ENCODE results near the gene TRAPPC12.

The TRAPPC12 gene

DNA sequence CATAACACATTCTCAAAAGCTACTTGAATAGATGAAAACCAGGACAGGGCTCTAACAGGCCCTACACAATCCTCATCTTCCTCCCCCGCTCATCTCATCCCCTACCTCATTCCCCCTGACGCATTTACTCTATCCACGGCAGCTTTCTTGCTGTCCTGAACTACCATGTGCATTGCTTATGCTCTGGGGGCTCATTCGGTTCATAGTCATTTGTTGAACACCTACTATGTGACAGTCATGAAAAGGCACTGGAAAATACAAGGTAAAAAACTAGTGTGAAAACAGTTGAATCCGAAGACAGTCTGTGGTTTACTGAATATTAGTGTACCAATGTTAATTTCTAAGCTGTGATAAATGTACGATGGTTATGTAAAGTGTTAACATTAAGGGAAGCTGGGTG, 2.7 kb upstream of the TRAPPC12 start:
- Histone ChIP-seq H3K36me3 (ENCODE audit: insufficient read depth, low read length) (peaks cover 5% of the 10 kb centered on the region), H3K4me2 (ENCODE audit: low read length) (peak overlapping the region; percentile 84), H3K4me1 (ENCODE audit: control insufficient read depth, insufficient read depth, low read length) (peaks cover 25% of the 10 kb centered on the region), H3K4me3 (ENCODE audit: low read length) (peak overlapping the region; percentile 88), H3K27me3 (ENCODE audit: control insufficient read depth, insufficient read depth, low read length) (no peaks in the 10 kb centered on the region), H3K9ac (ENCODE audit: low read depth, low read length) (peak overlapping the region; percentile 88), H3K9me3 (replicated peaks; ENCODE audit: low read length) (no peaks in the 10 kb centered on the region)

DNA sequence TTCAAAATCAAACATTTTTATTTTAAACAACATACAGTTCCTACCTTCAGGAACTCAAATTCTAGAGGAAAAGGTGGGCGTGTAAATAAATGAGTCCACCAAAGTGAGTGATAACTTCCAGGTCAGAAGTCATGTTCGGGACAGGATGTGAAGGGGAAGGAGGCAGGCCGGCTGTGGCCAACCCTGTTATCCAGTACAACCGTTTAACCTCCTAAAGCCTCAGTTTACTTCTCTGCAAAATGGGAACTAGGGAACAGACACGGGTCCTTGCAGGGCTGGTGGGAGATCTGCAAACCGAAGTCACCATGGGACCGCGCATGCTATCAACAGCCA, 2.2 kb upstream of the TRAPPC12 start:
- H3K4me1 ChIP-seq (ENCODE audit: control insufficient read depth, insufficient read depth, low read length) = peaks cover 25% of the 10 kb centered on the region
- H3K9ac ChIP-seq (ENCODE audit: low read depth, low read length) = peak overlapping the region; percentile 88
- no peaks in the 10 kb centered on the region for H3K9me3 ChIP-seq (replicated peaks; ENCODE audit: low read length)
- peak overlapping the region; percentile 88 for H3K4me3 ChIP-seq (ENCODE audit: low read length)
- H3K4me2 ChIP-seq (ENCODE audit: low read length) = peak overlapping the region; percentile 84
- H3K27me3 ChIP-seq (ENCODE audit: control insufficient read depth, insufficient read depth, low read length) = no peaks in the 10 kb centered on the region
- H3K36me3 ChIP-seq (ENCODE audit: insufficient read depth, low read length) = peaks cover 6% of the 10 kb centered on the region

DNA sequence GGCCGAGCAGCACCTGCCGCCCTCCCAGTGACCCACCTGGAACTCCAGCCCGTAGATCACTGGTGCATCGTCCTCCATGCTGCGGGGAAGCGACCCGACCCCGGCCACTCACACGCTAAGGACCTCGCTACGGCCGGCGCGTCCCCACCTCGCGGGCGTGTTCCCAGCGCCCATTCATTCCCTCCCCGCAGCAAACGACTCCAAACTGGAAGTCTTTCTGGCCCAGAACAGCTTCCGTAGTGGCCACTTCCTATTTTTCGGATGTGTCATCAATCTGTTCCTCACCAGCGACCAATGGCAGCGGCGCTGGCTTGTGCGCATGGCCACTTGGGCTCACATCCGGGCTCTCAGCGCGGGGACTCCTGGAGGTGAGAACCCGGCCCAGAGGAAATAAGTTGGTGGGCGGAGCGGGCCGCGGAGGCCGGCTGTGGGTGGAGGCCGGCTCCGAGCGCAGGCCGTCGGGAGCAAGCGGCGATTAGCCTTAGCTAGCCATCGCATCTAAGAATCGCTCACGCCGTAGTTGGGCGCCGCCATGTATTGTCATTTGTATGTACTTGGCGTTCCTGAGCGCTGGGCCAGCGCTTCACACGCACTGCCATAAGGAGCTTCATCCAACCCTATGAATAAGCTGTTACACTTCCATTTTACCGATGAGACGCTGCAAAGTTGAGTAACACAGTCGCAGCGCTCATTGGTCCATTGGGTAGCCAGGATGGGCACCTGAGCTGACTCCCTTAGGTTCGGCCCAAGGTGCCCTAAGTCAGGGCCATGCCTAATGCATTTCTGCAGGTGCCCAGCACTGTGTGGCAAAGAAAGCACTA, 1.7 kb upstream of the TRAPPC12 start, which contains the start of gene EIPR1:
Gene EIPR1, minus strand, starts transcription at position 207 of the 821 bp plus-strand sequence. Its CDS starts 129 bp downstream, at position 78.
- Histone ChIP-seq H3K9me3 (replicated peaks; ENCODE audit: low read length) (no peaks in the 10 kb centered on the region), H3K36me3 (ENCODE audit: insufficient read depth, low read length) (peaks cover 8% of the 10 kb centered on the region), H3K4me1 (ENCODE audit: control insufficient read depth, insufficient read depth, low read length) (peaks cover 25% of the 10 kb centered on the region), H3K27me3 (ENCODE audit: control insufficient read depth, insufficient read depth, low read length) (no peaks in the 10 kb centered on the region), H3K4me3 (ENCODE audit: low read length) (peak within 1 kb of the TSS; percentile 88), H3K4me2 (ENCODE audit: low read length) (peak within 1 kb of the TSS; percentile 84), H3K9ac (ENCODE audit: low read depth, low read length) (peak within 1 kb of the TSS; percentile 88)

DNA sequence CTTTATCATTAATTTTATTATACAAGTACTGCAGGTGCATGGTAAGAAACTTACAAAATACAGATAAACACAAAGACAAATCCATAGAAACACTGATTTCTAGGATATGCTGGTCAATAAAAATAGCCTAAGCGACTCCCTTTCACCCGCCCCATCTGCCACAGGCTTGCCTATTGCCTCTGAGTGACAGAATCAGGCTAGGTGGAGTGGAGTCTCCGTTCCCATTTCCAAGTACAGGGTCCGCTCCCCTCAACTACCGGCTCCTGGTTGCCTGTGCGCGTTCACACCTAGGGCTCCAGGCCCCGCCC, 201 bp upstream of the TRAPPC12 start:
- Histone ChIP-seq H3K9ac (ENCODE audit: low read depth, low read length) (peak overlapping the region; percentile 96), H3K4me2 (ENCODE audit: low read length) (peak overlapping the region; percentile 94), H3K9me3 (replicated peaks; ENCODE audit: low read length) (no peaks in the 10 kb centered on the region), H3K36me3 (ENCODE audit: insufficient read depth, low read length) (peaks cover 8% of the 10 kb centered on the region), H3K4me1 (ENCODE audit: control insufficient read depth, insufficient read depth, low read length) (peaks cover 25% of the 10 kb centered on the region), H3K27me3 (ENCODE audit: control insufficient read depth, insufficient read depth, low read length) (no peaks in the 10 kb centered on the region), H3K4me3 (ENCODE audit: low read length) (peak overlapping the region; percentile 99)

DNA sequence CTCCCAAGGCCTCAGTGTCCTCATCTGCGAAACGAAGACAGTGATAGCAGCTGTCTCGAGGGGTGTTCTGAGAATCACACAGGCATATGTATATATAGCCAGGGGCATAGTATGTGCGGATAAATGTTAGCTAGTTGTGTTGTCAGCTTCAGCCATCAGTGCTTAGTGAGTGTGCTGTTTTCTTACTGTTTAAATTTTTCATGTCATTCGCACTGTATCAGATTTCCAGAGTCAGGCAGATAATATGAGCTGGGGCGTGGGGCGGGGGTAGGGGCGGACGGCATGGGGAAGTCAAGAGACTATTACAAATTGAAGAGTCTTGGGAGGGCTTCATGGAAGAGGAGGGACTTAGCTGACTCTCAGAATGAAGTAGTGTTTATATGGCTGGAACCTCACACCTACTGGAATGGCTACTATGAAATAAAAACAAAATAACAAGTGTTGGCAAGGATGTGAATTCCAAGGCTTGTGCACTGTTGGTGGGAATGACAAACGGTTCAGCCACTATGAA, 7.0 kb downstream of the TRAPPC12 start:
- no peaks in the 10 kb centered on the region for H3K27me3 ChIP-seq (ENCODE audit: control insufficient read depth, insufficient read depth, low read length)
- H3K9me3 ChIP-seq (replicated peaks; ENCODE audit: low read length) = no peaks in the 10 kb centered on the region
- H3K9ac ChIP-seq (ENCODE audit: low read depth, low read length) = no peak overlapping the region
- no peak overlapping the region for H3K4me3 ChIP-seq (ENCODE audit: low read length)
- H3K4me1 ChIP-seq (ENCODE audit: control insufficient read depth, insufficient read depth, low read length) = no peaks in the 10 kb centered on the region
- no peak overlapping the region for H3K4me2 ChIP-seq (ENCODE audit: low read length)
- H3K36me3 ChIP-seq (ENCODE audit: insufficient read depth, low read length) = peaks cover 30% of the 10 kb centered on the region

DNA sequence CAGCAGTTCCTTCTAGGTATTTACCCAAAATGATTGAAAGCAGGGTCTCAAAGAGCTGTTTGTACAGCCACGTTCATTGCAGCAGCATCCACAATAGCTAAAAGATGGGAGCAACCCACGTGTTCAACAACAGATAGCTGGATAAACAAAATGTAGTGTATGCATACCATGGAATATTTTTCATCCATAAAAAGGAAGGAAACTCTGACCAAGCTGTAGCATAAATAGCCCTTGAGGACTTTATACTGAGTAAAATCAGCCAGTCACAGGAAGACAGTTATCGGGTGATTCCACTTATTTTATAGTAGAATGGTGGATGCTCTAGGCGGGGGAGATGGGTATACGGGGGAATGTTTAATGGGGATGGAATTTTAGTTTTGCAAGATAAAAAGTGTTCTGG, 7.5 kb downstream of the TRAPPC12 start:
- H3K4me2 ChIP-seq (ENCODE audit: low read length) = no peak overlapping the region
- H3K27me3 ChIP-seq (ENCODE audit: control insufficient read depth, insufficient read depth, low read length) = no peaks in the 10 kb centered on the region
- H3K4me3 ChIP-seq (ENCODE audit: low read length) = no peak overlapping the region
- H3K9ac ChIP-seq (ENCODE audit: low read depth, low read length) = no peak overlapping the region
- H3K36me3 ChIP-seq (ENCODE audit: insufficient read depth, low read length) = peaks cover 35% of the 10 kb centered on the region
- H3K4me1 ChIP-seq (ENCODE audit: control insufficient read depth, insufficient read depth, low read length) = no peaks in the 10 kb centered on the region
- no peaks in the 10 kb centered on the region for H3K9me3 ChIP-seq (replicated peaks; ENCODE audit: low read length)

DNA sequence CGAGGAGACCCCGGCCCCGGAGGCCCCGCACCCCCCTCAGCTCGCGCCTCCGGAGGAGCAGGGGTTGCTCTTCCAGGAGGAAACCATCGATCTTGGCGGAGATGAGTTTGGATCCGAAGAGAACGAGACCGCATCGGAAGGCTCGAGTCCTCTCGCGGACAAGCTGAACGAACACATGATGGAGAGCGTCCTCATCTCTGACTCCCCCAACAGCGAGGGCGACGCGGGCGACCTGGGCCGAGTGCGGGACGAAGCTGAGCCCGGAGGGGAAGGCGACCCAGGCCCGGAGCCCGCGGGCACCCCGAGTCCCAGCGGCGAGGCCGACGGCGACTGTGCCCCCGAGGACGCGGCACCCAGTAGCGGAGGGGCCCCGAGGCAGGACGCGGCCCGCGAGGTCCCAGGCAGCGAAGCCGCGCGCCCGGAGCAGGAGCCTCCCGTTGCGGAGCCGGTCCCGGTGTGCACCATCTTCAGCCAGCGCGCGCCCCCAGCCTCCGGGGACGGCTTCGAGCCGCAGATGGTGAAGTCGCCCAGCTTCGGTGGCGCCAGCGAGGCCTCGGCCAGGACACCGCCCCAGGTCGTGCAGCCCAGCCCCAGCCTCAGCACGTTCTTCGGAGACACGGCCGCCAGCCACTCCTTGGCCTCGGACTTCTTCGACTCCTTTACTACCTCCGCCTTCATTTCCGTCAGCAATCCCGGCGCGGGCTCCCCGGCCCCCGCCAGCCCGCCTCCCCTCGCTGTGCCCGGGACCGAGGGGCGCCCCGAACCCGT, 8.3 kb downstream of the TRAPPC12 start:
- no peak overlapping the region for H3K4me3 ChIP-seq (ENCODE audit: low read length)
- H3K4me2 ChIP-seq (ENCODE audit: low read length) = no peak overlapping the region
- no peaks in the 10 kb centered on the region for H3K27me3 ChIP-seq (ENCODE audit: control insufficient read depth, insufficient read depth, low read length)
- peaks cover 37% of the 10 kb centered on the region for H3K36me3 ChIP-seq (ENCODE audit: insufficient read depth, low read length)
- H3K9ac ChIP-seq (ENCODE audit: low read depth, low read length) = no peak overlapping the region
- no peaks in the 10 kb centered on the region for H3K4me1 ChIP-seq (ENCODE audit: control insufficient read depth, insufficient read depth, low read length)
- H3K9me3 ChIP-seq (replicated peaks; ENCODE audit: low read length) = no peaks in the 10 kb centered on the region

DNA sequence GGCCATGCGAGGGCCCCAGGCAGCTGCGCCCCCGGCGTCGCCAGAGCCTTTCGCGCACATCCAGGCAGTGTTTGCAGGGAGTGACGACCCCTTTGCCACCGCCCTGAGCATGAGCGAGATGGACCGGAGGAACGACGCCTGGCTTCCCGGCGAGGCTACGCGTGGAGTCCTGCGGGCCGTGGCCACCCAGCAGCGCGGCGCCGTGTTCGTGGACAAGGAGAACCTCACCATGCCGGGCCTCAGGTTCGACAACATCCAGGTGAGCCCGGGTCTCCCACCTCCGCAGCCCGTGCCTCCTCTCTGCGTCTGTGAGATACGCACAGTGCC, 8.9 kb downstream of the TRAPPC12 start:
- Histone ChIP-seq H3K27me3 (ENCODE audit: control insufficient read depth, insufficient read depth, low read length) (no peaks in the 10 kb centered on the region), H3K4me2 (ENCODE audit: low read length) (no peak overlapping the region), H3K9me3 (replicated peaks; ENCODE audit: low read length) (no peaks in the 10 kb centered on the region), H3K36me3 (ENCODE audit: insufficient read depth, low read length) (peaks cover 38% of the 10 kb centered on the region), H3K4me1 (ENCODE audit: control insufficient read depth, insufficient read depth, low read length) (no peaks in the 10 kb centered on the region), H3K4me3 (ENCODE audit: low read length) (no peak overlapping the region), H3K9ac (ENCODE audit: low read depth, low read length) (no peak overlapping the region)

DNA sequence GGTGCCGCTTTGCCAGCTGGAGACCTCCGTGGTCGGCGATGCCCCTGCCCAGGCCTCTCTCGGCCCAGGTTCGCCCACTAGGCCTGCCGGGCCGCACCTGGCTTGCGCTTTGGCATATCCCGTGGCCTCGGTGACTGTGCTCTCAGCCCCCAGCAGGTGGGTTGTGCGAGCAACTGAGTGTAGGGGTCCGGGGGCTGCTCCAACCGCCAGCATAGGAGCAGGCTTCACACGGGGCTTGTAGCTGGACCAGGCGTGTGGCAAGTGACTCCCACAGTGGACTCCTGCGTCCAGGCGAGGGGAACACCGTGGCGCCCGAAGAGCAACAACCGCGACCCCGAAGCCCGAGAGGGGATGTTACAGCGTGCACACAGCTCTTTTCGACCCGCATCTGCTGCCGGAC, 9.7 kb downstream of the TRAPPC12 start:
- peaks cover 45% of the 10 kb centered on the region for H3K36me3 ChIP-seq (ENCODE audit: insufficient read depth, low read length)
- H3K9ac ChIP-seq (ENCODE audit: low read depth, low read length) = no peak overlapping the region
- no peaks in the 10 kb centered on the region for H3K27me3 ChIP-seq (ENCODE audit: control insufficient read depth, insufficient read depth, low read length)
- H3K4me1 ChIP-seq (ENCODE audit: control insufficient read depth, insufficient read depth, low read length) = no peaks in the 10 kb centered on the region
- no peak overlapping the region for H3K4me3 ChIP-seq (ENCODE audit: low read length)
- no peaks in the 10 kb centered on the region for H3K9me3 ChIP-seq (replicated peaks; ENCODE audit: low read length)
- H3K4me2 ChIP-seq (ENCODE audit: low read length) = no peak overlapping the region

DNA sequence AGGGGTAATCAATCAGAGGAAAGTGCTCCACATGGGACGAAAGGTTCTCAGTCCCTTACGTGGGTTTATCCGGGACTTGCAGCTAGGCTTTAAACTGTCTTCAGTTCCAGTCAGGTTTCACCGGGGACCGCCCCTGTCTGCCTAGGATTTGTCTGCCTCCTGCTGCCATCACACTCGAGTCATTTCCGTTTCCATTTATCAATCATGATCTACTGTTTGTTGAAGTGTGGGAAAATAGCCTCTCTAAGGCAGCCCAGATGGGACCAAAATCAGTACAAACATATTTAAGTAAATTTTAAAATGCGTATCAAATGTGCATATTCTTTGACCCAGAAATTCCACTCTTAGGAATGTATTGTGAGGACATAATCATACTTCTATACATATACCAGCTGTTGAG, 10.5 kb downstream of the TRAPPC12 start:
- H3K4me3 ChIP-seq (ENCODE audit: low read length) = no peak overlapping the region
- no peak overlapping the region for H3K4me2 ChIP-seq (ENCODE audit: low read length)
- H3K9me3 ChIP-seq (replicated peaks; ENCODE audit: low read length) = no peaks in the 10 kb centered on the region
- H3K27me3 ChIP-seq (ENCODE audit: control insufficient read depth, insufficient read depth, low read length) = no peaks in the 10 kb centered on the region
- no peaks in the 10 kb centered on the region for H3K4me1 ChIP-seq (ENCODE audit: control insufficient read depth, insufficient read depth, low read length)
- H3K36me3 ChIP-seq (ENCODE audit: insufficient read depth, low read length) = peaks cover 46% of the 10 kb centered on the region
- H3K9ac ChIP-seq (ENCODE audit: low read depth, low read length) = no peak overlapping the region

DNA sequence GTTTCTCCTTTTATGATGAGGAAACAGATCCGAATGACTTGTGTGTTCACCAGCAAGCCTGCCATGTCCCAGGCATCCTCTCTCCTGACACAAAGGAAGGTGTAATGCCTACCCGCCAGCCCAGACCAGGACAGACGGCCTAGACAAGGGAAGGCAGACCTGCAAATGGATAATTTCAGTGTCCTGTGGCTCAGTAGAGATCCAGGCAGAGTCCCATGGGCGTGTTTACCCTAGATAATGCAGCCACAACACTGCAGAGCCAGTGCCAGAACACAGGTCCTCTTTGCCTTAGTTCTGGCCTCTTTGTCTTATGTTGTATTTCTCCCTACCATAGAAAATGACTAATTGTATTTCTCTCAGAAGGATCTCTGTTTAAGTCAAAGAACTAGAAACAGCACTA, 12.7 kb downstream of the TRAPPC12 start:
- peaks cover 57% of the 10 kb centered on the region for H3K36me3 ChIP-seq (ENCODE audit: insufficient read depth, low read length)
- H3K4me2 ChIP-seq (ENCODE audit: low read length) = no peak overlapping the region
- H3K4me1 ChIP-seq (ENCODE audit: control insufficient read depth, insufficient read depth, low read length) = no peaks in the 10 kb centered on the region
- no peaks in the 10 kb centered on the region for H3K27me3 ChIP-seq (ENCODE audit: control insufficient read depth, insufficient read depth, low read length)
- H3K9ac ChIP-seq (ENCODE audit: low read depth, low read length) = no peak overlapping the region
- H3K9me3 ChIP-seq (replicated peaks; ENCODE audit: low read length) = peaks cover 4% of the 10 kb centered on the region
- H3K4me3 ChIP-seq (ENCODE audit: low read length) = no peak overlapping the region

Data from skeletal muscle satellite cell (primary cell).